H9 (cell line): ENCODE results near the gene FANCC. TPM values are rescaled to one million over a fixed set of nuclear protein-coding genes. Genes with fewer than 3 reads are reported as not detected.

Source experiments
- DNase-seq: peaks from one replicate; pipeline ENCODE4 v3.0.0-alpha.2; 2017
- H2AFZ ChIP-seq: one replicate; pipeline ENCODE4 v1.6.1; 2013; ENCODE audit warnings: mild to moderate bottlenecking, low read length, control low read depth, moderate library complexity
- H2AK5ac ChIP-seq: 2 replicates; pipeline ENCODE4 v1.6.1; 2013; ENCODE audit warnings: low read length, control low read depth, mixed read lengths; ENCODE audit not compliant: insufficient read length
- H2BK120ac ChIP-seq: one replicate; pipeline ENCODE4 v1.6.1; 2013; ENCODE audit warnings: low read depth, mild to moderate bottlenecking, low read length, control low read depth, inconsistent platforms; ENCODE audit not compliant: poor library complexity, severe bottlenecking
- H2BK12ac ChIP-seq: 2 replicates; pipeline ENCODE4 v1.6.1; 2013; ENCODE audit warnings: low read length, control low read depth, mixed read lengths, low read depth; ENCODE audit not compliant: insufficient read length
- H2BK15ac ChIP-seq: 2 replicates; pipeline ENCODE4 v1.6.1; 2013; ENCODE audit warnings: low read depth, low read length, control low read depth
- H2BK20ac ChIP-seq: one replicate; pipeline ENCODE4 v1.6.1; 2013; ENCODE audit warnings: low read depth, mild to moderate bottlenecking, low read length, control low read depth, inconsistent platforms; ENCODE audit not compliant: poor library complexity, severe bottlenecking
- H2BK5ac ChIP-seq: 2 replicates; pipeline ENCODE4 v1.6.1; 2013; ENCODE audit warnings: low read length, control low read depth, mixed read lengths; ENCODE audit not compliant: insufficient read length
- H3K14ac ChIP-seq: 2 replicates; pipeline ENCODE4 v1.6.1; 2013; ENCODE audit warnings: low read length, control low read depth; ENCODE audit not compliant: insufficient read depth
- H3K18ac ChIP-seq: 2 replicates; pipeline ENCODE4 v1.6.1; 2013; ENCODE audit warnings: low read depth, mild to moderate bottlenecking, mixed read lengths, low read length, control low read depth; ENCODE audit not compliant: insufficient read length
- H3K23ac ChIP-seq: 2 replicates; pipeline ENCODE4 v1.6.1; 2013; ENCODE audit warnings: low read length, control low read depth, mixed read lengths, low read depth; ENCODE audit not compliant: insufficient read length
- H3K23me2 ChIP-seq: 2 replicates; pipeline ENCODE4 v1.6.1; 2013; ENCODE audit warnings: low read depth, mild to moderate bottlenecking, mixed read lengths, low read length, control low read depth; ENCODE audit not compliant: insufficient read length, poor library complexity, severe bottlenecking
- H3K27ac ChIP-seq: 2 replicates; pipeline ENCODE4 v1.5.1; 2013; ENCODE audit warnings: low read length, control low read depth, mixed read lengths, low read depth; ENCODE audit not compliant: insufficient read length
- H3K27me3 ChIP-seq: 2 replicates; pipeline ENCODE4 v1.6.1; 2013; ENCODE audit warnings: low read length, control low read depth, inconsistent platforms; ENCODE audit not compliant: insufficient read depth
- H3K4ac ChIP-seq: 2 replicates; pipeline ENCODE4 v1.6.1; 2013; ENCODE audit warnings: low read depth, mild to moderate bottlenecking, control low read depth, inconsistent platforms, low read length, moderate library complexity
- H3K4me1 ChIP-seq: 2 replicates; pipeline ENCODE4 v1.6.1; 2013; ENCODE audit warnings: low read length, control low read depth, inconsistent platforms; ENCODE audit not compliant: insufficient read depth
- H3K4me2 ChIP-seq: 2 replicates; pipeline ENCODE4 v1.6.1; 2013; ENCODE audit warnings: low read length, control low read depth, mixed read lengths; ENCODE audit not compliant: insufficient read length, insufficient read depth
- H3K56ac ChIP-seq: 2 replicates; pipeline ENCODE4 v1.6.1; 2013; ENCODE audit warnings: low read depth, mild to moderate bottlenecking, mixed read lengths, low read length, control low read depth; ENCODE audit not compliant: insufficient read length
- H3K79me1 ChIP-seq: 2 replicates; pipeline ENCODE4 v1.6.1; 2013; ENCODE audit warnings: low read depth, mild to moderate bottlenecking, moderate library complexity, low read length, control low read depth, inconsistent platforms; ENCODE audit not compliant: insufficient read depth, poor library complexity, severe bottlenecking
- H3K79me2 ChIP-seq: 2 replicates; pipeline ENCODE4 v1.6.1; 2013; ENCODE audit warnings: low read length, control low read depth, inconsistent platforms; ENCODE audit not compliant: insufficient read depth
- H3K9ac ChIP-seq: 2 replicates; pipeline ENCODE4 v1.6.1; 2013; ENCODE audit warnings: low read length, control low read depth, mixed read lengths; ENCODE audit not compliant: insufficient read length; ENCODE audit errors: extremely low read depth
- H3K9me3 ChIP-seq: one replicate; pipeline ENCODE4 v1.6.1; 2013; ENCODE audit warnings: low read depth, low read length, inconsistent platforms; ENCODE audit not compliant: control insufficient read depth
- H3T11ph ChIP-seq: one replicate; pipeline ENCODE4 v1.6.1; 2013; ENCODE audit warnings: mild to moderate bottlenecking, low read length, control low read depth, inconsistent platforms
- H4K20me1 ChIP-seq: one replicate; pipeline ENCODE4 v1.6.1; 2013; ENCODE audit not compliant: control insufficient read depth, insufficient read length, insufficient read depth
- H4K5ac ChIP-seq: 2 replicates; pipeline ENCODE4 v1.6.1; 2013; ENCODE audit warnings: low read depth, mild to moderate bottlenecking, mixed read lengths, low read length, control low read depth; ENCODE audit not compliant: insufficient read length
- H4K8ac ChIP-seq: replicated peaks from 2 replicates; pipeline ENCODE4 v1.6.1; 2013; ENCODE audit warnings: low read length, control low read depth, mixed read lengths, low read depth; ENCODE audit not compliant: insufficient read length
- H4K91ac ChIP-seq: 2 replicates; pipeline ENCODE4 v1.6.1; 2013; ENCODE audit warnings: low read depth, mild to moderate bottlenecking, moderate library complexity, mixed read lengths, low read length, control low read depth; ENCODE audit not compliant: insufficient read length
- H3K27ac Mint-ChIP-seq, 3 experiments: 2 replicates in 2 of 3; 3 replicates in 1 of 3; pipeline ENCODE4 v1.8.0; 2020 to 2021; ENCODE audit warnings: mixed read lengths in 3 of 3, mild to moderate bottlenecking in 1 of 3, moderate library complexity in 1 of 3
- H3K27me3 Mint-ChIP-seq: 2 replicates; pipeline ENCODE4 v1.8.0; 2021; ENCODE audit warnings: low read depth, mild to moderate bottlenecking, moderate library complexity, mixed read lengths
- H3K36me3 Mint-ChIP-seq, 3 experiments: 2 replicates in 2 of 3; 3 replicates in 1 of 3; pipeline ENCODE4 v1.8.0; 2020 to 2021; ENCODE audit warnings: low read depth in 3 of 3, mixed read lengths in 3 of 3; ENCODE audit not compliant: insufficient read depth in 1 of 3
- H3K4me1 Mint-ChIP-seq, 2 experiments: 2 replicates each; pipeline ENCODE4 v1.8.0; 2020; ENCODE audit warnings: mixed read lengths in 2 of 2
- H3K4me3 Mint-ChIP-seq, 2 experiments: 2 replicates in 1 of 2; 3 replicates in 1 of 2; pipeline ENCODE4 v1.8.0; 2020 to 2021; ENCODE audit warnings: mild to moderate bottlenecking in 2 of 2, mixed read lengths in 2 of 2, moderate library complexity in 1 of 2
- H3K9me3 Mint-ChIP-seq, 2 experiments: 2 replicates in 1 of 2; 3 replicates in 1 of 2; pipeline ENCODE4 v1.8.0; 2020; ENCODE audit warnings: mild to moderate bottlenecking in 2 of 2, mixed read lengths in 2 of 2, moderate library complexity in 1 of 2
- CTCF ChIP-seq: fragments of 200-600 bp; sonication (generic); conservative IDR thresholded peaks from 3 replicates; pipeline ENCODE4 v1.8.0; 2021; ENCODE audit warnings: antibody characterized with exemption, mild to moderate bottlenecking
- WGBS: extraction: QIAGEN DNeasy Blood & Tissue Kit; methylation state at CpG from one replicate; pipeline ENCODE4 v1.1.7; 2013; ENCODE audit warnings: missing lambda C conversion rate, low lambda C conversion rate, mixed read lengths; ENCODE audit not compliant: insufficient read length; ENCODE audit errors: extremely low coverage; 5-methylcytosine and 5-hydroxymethylcytosine counted together
- total RNA-seq: library from RNA; stranded (reverse); gene quantifications from 2 replicates; pipeline ENCODE4 v1.2.1, GENCODE V29; 2021

Gene FANCC
- total RNA-seq, 1 experiment from 2014 or later: 14.6 TPM

GRCh38 chr9:95083086-95083768 lies 234.3 kb downstream of the FANCC start:
- Histone ChIP-seq H3T11ph (no peak overlapping the region), H2BK15ac (no peak overlapping the region), H3K23me2 (no peaks in the 10 kb centered on the region), H3K27me3 (no peaks in the 10 kb centered on the region), H4K20me1 (no peaks in the 10 kb centered on the region), H3K4ac (no peak overlapping the region), H4K8ac (no peak overlapping the region), H2BK5ac (no peak overlapping the region), H3K23ac (peak overlapping the region; percentile 4), H3K4me2 (no peak overlapping the region), H3K56ac (no peak overlapping the region), H3K4me1 (no peaks in the 10 kb centered on the region), H4K91ac (no peak overlapping the region), H2BK120ac (no peak overlapping the region), H2BK12ac (no peak overlapping the region), H3K27ac (no peak overlapping the region), H3K79me1 (no peaks in the 10 kb centered on the region), H2AK5ac (no peak overlapping the region), H2BK20ac (no peak overlapping the region), H3K18ac (no peak overlapping the region), H4K5ac (peak overlapping the region; percentile 2), H3K79me2 (peaks cover 2% of the 10 kb centered on the region; the same call in 1 of the 2 replicates), H3K9ac (no peak overlapping the region), H2AFZ (no peak overlapping the region), H3K14ac (no peak overlapping the region; the same call in 1 of the 2 replicates), H3K9me3 (no peaks in the 10 kb centered on the region)
- Mint-ChIP-seq H3K4me1 (peaks cover 31 to 32% of the 10 kb centered on the region in 2 experiments), H3K9me3 (no peaks in the 10 kb centered on the region), H3K27ac (peak overlapping the region in 2 of 3 experiments; percentile 33 to 80; a peak in 2 of 7 replicates), H3K36me3 (peaks cover 0 to 10% (median 6%) of the 10 kb centered on the region in 3 experiments; a peak in 5 of 7 replicates), H3K27me3 (no peaks in the 10 kb centered on the region; the same call in 1 of the 2 replicates), H3K4me3 (no peak overlapping the region)
- no peak for TF ChIP-seq CTCF
- no CpG with 5 or more reads among the region's 39 CpGs for WGBS
- DNase-seq: no peak
